ENCODE data around the gene KPNA2.
"Not testable (repeated sequence)": the region's sequence is repeated elsewhere in the genome, so short reads cannot be mapped to it uniquely, and the experiment has no call there.

Gene KPNA2

GRCh38 chr17:68035523-68036303 lies at the start of gene KPNA2:
TSS of gene KPNA2 (plus strand) at chr17:68035735. CDS start at chr17:68037133, 1,398 bp downstream.
- peak; percentile 80 to 86 for DNase-seq (ENCODE audit: low read depth in 2 of 2)

GRCh38 chr17:67990909-67991308 lies 44.6 kb upstream of the KPNA2 start:
- no peak for DNase-seq (ENCODE audit: low read depth in 2 of 2)

- DNase-seq (ENCODE audit: low read depth in 2 of 2): no peak
These were observed 42.9 kb upstream of the KPNA2 start for GRCh38 chr17:67992548-67993152.

DNA sequence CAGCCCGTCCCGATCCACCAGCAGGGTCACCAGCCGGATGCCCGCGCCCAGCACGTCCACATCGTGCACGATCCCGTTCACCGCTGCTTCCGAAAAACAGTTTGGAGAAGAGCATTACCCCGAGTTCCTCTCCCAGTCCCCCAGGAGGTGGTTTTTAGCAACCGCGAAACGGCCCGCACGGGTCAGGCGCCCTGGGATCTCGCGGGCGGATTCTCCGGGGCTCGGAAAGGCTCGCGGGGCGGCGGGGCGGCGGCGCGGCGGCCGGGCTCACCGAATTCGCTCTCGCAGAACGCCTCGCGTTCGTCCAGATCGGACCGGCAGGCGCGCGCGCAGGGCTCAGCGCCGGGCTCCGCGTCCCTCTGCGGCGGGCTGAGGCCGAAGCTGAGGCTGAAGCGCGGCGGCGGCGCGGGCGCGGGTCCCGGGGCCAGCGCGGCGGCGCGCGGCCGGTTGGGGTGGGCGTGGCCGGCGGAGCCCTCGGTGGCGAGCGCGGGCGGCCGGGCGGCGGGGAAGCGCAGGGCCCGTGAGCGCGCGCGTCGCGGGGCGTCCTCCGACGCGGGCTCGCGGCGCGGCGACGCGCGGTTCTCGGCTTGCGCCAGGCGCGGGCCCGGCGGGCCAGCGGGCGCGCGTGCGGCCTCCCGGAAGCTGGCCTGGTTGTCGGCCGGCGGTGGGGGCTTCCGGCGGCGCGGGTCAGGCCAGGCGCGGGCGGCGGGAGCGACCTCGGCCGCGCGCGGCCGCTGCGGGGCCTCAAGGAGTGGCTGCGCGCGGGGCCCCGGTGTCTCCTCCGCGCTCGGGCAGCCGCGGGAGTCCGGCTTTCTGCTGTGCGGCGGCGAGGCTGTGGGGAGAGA lies 42.2 kb upstream of the KPNA2 start:
- peak; percentile 35 to 45 for DNase-seq (ENCODE audit: low read depth in 2 of 2)

- DNase-seq (ENCODE audit: low read depth in 2 of 2): no peak
These were observed 41.6 kb upstream of the KPNA2 start for GRCh38 chr17:67993998-67994361.

DNA sequence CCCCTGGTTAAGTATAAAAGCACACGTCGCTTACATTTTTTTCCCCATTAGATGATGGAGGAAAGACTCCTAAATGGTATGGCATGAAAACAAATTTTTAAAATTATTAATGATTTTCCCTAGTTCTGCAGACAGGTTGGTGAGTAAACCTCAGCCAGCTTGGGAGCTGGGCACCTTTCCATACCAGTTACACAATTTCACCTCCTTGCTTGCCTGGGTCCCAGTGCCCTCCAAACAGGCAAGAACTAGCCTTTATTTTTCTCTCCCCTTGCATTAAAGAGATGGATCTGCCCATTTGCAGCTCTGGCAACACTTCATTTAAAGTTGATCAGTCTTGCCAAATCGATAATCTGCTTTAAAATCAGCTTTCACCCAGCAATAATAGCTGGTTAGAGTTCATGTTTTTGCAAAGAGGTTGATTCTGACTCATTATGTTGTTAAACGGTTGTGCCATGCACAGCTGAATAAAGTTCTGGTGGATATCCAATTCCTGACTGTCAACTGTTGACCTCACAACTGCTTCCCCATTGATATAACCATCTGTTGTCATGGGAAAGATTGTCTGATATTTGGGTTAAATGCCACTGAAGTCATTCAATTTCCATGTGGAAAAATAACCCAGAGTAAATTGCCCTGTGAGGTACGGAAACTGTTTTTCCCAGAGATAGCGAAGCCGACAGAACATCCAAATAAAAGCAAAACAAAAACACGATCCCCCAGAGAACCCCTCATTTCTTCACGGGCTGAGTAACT lies 40.5 kb upstream of the KPNA2 start:
- DNase-seq (ENCODE audit: low read depth in 2 of 2): no peak

DNA sequence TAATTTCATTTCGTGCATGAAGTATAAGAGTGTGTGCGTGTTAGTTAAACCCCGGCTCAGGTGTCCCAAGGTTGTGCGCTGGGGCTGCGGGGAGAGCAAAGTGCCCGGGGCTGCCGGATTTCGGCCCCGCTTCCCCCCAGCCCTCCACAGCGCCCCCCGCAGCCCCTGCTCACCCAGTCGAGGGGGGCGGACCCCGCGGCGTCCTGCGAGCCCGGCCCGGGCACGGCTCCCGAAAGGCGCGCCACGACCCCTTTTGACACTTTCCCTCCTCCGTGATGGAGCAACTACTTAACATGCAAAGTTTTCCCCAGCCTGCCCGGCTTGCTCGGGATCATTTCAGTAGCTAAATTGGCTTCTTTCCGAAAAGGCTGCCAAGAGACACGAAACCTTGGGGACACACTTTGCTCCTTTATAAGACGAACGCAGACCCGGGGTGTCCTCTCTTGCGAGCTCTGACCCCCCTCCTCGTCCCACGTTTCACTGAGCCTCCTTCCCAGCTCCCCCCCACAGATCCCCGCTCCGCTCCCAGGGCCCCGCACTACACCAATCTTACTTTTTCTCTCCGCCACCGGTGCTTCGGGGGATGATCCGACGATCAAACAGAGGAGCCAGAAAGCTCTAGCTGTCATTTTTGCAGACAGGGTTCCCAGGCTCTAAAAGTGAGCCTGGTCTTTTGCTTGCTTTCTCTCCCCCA lies 39.8 kb upstream of the KPNA2 start:
- no peak for DNase-seq (ENCODE audit: low read depth in 2 of 2)

GRCh38 chr17:67996301-67997171 lies 39.0 kb upstream of the KPNA2 start, which contains the start of gene C17orf58:
TSS of gene C17orf58 (minus strand) at chr17:67996469. CDS start at chr17:67996198, 271 bp downstream.
- DNase-seq (ENCODE audit: low read depth in 2 of 2): not testable (repeated sequence)

DNA sequence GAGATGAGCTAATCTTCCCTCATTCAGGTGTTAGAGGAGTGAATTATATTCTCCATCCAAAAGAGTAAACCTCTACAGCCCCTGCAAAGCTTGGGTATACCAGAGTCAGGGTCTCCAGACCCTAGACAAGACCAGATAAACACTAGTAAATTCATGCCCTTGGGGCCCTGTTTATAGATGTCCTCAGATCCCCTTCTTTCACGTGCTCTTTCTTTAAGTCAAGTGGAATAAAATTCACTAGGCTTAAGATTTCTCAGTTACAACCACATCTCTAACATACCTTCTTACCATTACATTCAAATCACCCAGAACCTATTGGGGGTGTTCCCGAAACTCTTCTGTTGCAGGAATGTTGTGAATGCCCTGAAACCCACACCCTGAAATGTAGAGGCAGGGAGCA lies 37.1 kb upstream of the KPNA2 start:
- DNase-seq (ENCODE audit: low read depth in 2 of 2): no peak

- no peak for DNase-seq (ENCODE audit: low read depth in 2 of 2)
These were observed 36.1 kb upstream of the KPNA2 start for GRCh38 chr17:67999291-67999911.

DNA sequence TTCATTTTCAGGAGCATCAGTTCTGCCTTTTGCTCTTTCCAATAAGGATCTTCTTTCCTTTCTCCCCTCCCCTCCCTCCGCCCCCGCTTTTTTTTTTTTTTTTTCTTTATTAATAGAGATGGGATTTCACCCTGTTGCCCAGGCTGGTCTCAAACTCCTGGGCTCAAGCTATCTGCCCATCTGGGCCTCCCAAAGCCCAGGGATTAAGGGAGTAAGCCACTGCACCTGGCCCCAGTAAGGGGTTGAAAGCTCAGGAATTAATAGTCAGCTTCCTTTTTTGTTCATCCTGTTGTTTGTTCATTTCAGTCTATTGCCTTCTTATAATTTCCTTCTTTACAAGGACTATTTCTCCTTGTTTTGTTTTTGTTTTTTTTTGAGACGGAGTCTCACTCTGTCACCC lies 31.3 kb upstream of the KPNA2 start:
- DNase-seq (ENCODE audit: low read depth in 2 of 2): no peak

DNA sequence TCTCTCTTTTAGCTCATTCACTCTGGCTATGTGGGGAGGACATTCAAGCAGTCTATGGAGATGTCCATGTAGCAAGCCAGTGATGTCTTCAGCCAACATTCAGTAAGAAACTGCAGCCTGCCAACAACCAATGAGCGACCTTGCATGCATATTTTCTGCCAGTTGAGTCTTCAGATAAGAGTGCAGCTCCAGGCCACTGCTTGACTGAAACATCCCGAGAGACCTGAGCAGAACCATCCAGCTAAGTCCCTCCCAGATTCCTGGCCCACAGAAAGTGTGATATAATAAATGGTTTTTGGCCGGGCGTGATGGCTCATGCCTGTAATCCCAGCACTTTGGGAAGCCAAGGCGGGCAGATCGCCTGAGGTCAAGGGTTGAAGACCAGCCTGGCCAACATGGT lies 28.7 kb upstream of the KPNA2 start:
- DNase-seq (ENCODE audit: low read depth in 2 of 2): no peak

DNA sequence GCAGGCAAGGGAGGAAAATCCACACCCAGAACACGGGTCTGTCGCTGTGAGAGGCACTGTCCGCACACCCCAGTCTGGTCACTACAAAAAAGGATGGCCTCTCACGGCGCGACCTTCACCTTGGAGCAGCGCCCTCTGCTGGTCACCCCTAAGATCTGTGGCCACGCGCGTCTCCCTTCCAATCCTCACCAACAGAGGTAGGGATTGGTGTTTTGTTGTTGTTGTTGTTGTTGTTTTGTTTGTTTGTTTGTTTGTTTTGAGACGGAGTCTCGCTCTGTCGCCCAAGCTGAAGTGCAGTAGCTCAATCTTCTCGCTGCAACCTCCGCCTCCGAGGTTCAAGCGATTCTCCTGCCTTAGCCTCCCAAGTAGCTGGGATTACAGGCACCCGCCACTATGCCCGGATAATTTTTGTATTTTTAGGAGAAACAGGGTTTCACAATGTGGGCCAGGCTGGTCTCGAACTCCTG lies 24.3 kb upstream of the KPNA2 start:
- peak; percentile 32 to 37 for DNase-seq (ENCODE audit: low read depth in 2 of 2)

DNA sequence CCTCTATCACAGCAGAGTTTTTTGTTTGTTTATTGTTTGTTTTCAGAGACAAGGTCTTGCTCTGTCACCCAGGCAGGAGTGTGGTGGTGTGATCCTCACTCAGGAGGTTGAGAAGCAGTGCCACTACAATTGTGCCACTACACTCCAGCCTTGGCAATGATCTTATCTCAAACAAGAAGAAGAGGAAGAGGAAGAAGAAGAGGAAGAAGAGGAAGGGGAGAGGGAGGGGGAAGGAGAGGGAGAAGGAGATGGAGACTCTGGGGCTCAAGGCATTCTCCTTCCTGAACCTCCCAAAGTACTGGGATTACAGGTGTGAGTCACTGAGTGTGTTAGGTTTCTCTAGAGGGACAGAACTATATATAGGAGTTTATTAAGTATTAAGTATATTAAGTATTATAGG lies 22.1 kb upstream of the KPNA2 start:
- no peak for DNase-seq (ENCODE audit: low read depth in 2 of 2)

- no peak for DNase-seq (ENCODE audit: low read depth in 2 of 2)
These were observed 20.3 kb upstream of the KPNA2 start for GRCh38 chr17:68015081-68015723.

GRCh38 chr17:68016838-68017237 lies 18.7 kb upstream of the KPNA2 start:
- no peak for DNase-seq (ENCODE audit: low read depth in 2 of 2)

DNA sequence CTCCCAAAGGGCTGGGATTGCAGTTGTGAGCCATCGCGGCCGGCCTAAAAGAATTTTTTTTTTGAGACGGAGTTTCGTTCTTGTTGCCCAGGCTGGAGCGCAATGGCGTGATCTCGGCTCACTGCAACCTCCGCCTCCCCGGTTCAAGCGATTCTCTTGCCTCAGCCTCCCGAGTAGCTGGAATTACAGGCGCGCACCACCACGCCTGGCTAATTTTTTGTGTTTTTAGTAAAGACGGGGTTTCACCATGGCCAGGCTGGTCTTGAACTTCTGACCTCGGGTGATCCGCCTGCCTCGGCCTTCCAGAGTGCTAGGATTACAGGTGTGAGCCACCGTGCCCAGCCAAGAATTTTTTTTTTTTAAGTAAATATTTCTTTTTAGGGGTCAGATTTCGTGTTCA lies 17.0 kb upstream of the KPNA2 start:
- DNase-seq (ENCODE audit: low read depth in 2 of 2): not testable (repeated sequence)

DNA sequence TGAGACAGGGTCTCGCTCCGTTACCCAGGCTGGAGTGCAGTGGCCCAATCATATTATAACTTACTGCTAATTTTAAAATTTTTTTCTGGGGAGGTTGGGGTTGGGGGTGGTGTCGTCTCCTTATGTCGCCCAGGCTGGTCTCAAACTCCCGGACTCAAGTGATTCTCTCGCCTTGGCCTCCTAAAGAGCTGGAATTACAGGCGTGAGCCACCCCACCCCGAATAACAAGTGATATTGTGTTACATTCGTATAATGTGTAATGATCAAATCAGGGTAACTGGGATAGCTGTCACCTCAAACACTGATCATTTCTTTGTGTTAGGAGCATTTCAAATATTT lies 16.2 kb upstream of the KPNA2 start:
- DNase-seq (ENCODE audit: low read depth in 2 of 2): no peak
